DMS79 (cell line): Measurements from ENCODE around the gene LIMK2.
"Not testable (repeated sequence)": the region's sequence is repeated elsewhere in the genome, so short reads cannot be mapped to it uniquely, and the experiment has no call there.

Experiments
- DNase-seq: peaks from one replicate; lab custom pipeline; 2025; lab: John Stamatoyannopoulos, UW

Gene LIMK2

GRCh38 chr22:31290494-31291471 lies 78.7 kb downstream of the LIMK2 start:
- DNase-seq, result no peak

- DNase-seq, result no peak
Measured at GRCh38 chr22:31291481-31292235, 79.6 kb downstream of the LIMK2 start.

- DNase-seq, result peak; percentile 48
Measured at GRCh38 chr22:31292236-31292989, 80.3 kb downstream of the LIMK2 start, which contains the start of gene PIK3IP1. PIK3IP1 (minus strand) TSS chr22:31292488; CDS start chr22:31292344, 144 bp downstream.

GRCh38 chr22:31295360-31295759 lies 83.3 kb downstream of the LIMK2 start:
- no peak for DNase-seq

GRCh38 chr22:31295831-31296657 lies 83.9 kb downstream of the LIMK2 start:
- no peak for DNase-seq

GRCh38 chr22:31300896-31301295 lies 88.8 kb downstream of the LIMK2 start:
- no peak for DNase-seq

GRCh38 chr22:31302006-31302405 lies 89.9 kb downstream of the LIMK2 start:
- peak; percentile 75 for DNase-seq

- no peak for DNase-seq
Measured at GRCh38 chr22:31302537-31302936, 90.4 kb downstream of the LIMK2 start.

- DNase-seq, result no peak
Measured at GRCh38 chr22:31305194-31305593, 93.1 kb downstream of the LIMK2 start.

GRCh38 chr22:31308181-31308580 lies 96.1 kb downstream of the LIMK2 start:
- no peak for DNase-seq

- DNase-seq, result peak; percentile 78
Measured at GRCh38 chr22:31313366-31314147, 101.5 kb downstream of the LIMK2 start.

GRCh38 chr22:31314220-31314619 lies 102.1 kb downstream of the LIMK2 start:
- not testable (repeated sequence) for DNase-seq

- DNase-seq, result peak; percentile 6
Measured at GRCh38 chr22:31321421-31321820, 109.3 kb downstream of the LIMK2 start.

GRCh38 chr22:31323578-31324550 lies 111.8 kb downstream of the LIMK2 start:
- DNase-seq, result no peak

- DNase-seq, result no peak
Measured at GRCh38 chr22:31326877-31327276, 114.8 kb downstream of the LIMK2 start.

GRCh38 chr22:31327806-31328543 lies 115.9 kb downstream of the LIMK2 start:
- DNase-seq, result no peak

- no peak for DNase-seq
Measured at GRCh38 chr22:31328544-31328960, 116.5 kb downstream of the LIMK2 start.

- no peak for DNase-seq
Measured at GRCh38 chr22:31329029-31329428, 116.9 kb downstream of the LIMK2 start.
